Measurements from ENCODE around the gene ATP2B2.

- TF ChIP-seq CTCF (conservative IDR thresholded peaks at IDR 0.05; ENCODE audit: low read length) (no peak), EZH2phosphoT487 (IDR thresholded peaks at IDR 0.05; ENCODE audit: borderline replicate concordance) (no peak)
These were observed 3.4 kb upstream of the ATP2B2 start for GRCh38 chr3:10508619-10509260.

Data from Loucy (cell line).